Measurements from ENCODE around the gene EMC8.

DNA sequence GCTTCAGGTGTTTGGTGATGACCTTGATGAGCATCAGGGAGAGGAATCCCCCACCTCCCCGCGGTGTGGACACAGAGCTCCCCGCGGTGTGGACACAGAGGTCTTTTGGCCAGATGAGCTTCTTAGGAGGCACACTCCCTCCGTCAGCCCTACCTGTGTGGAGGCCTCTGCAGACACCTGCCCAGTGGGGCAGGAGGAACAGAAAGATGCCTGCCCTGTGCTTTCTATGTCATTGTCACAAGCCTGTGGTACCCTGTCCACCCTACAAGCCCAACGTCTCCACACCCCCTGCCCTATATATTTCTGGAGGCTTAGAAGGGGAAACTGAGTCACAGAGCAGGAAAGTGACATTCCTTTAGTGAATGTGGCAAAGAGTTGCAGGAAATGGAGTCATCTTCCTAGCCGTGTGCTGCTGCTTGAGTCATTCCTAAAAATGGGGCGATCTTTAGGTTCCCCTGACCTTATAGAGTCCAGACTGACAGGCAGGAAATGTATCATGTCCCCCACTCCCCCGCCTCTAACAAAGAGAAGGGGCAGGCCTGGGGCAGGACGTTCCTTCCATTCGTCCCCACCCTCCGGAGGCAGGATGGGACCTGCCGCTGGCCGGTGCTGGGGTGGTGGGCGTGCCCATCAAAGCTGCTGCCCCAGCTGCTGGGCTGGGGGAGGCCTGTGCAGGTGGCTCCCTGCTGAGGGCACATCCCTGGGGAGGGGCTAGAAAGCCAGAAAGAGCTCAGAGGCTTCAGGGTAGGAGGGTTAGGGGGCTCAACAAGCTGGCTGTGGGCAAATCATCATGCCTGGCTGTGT is 47.4 kb downstream of the EMC8 start:
- TF ChIP-seq, protein P1, sequence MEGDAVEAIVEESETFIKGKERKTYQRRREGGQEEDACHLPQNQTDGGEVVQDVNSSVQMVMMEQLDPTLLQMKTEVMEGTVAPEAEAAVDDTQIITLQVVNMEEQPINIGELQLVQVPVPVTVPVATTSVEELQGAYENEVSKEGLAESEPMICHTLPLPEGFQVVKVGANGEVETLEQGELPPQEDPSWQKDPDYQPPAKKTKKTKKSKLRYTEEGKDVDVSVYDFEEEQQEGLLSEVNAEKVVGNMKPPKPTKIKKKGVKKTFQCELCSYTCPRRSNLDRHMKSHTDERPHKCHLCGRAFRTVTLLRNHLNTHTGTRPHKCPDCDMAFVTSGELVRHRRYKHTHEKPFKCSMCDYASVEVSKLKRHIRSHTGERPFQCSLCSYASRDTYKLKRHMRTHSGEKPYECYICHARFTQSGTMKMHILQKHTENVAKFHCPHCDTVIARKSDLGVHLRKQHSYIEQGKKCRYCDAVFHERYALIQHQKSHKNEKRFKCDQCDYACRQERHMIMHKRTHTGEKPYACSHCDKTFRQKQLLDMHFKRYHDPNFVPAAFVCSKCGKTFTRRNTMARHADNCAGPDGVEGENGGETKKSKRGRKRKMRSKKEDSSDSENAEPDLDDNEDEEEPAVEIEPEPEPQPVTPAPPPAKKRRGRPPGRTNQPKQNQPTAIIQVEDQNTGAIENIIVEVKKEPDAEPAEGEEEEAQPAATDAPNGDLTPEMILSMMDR (IDR thresholded peaks at IDR 0.05; ENCODE audit: insufficient read depth, low read length, poor library complexity, severe bottlenecking), result no peak
- TF ChIP-seq EZH2phosphoT487 (conservative IDR thresholded peaks at IDR 0.05; ENCODE audit: low read length), result no peak
